Upper lobe of left lung (tissue), 6 donors: ENCODE data around the gene PCBP3. TPM values are rescaled to one million over a fixed set of nuclear protein-coding genes. Genes with fewer than 3 reads are reported as not detected.

Experiments
- ATAC-seq, 2 donors: fragments of 200-7000 bp; cut with Tn5 transposase; one replicate each; pipeline ENCODE4 v1.9.1; 2022; ENCODE audit warnings: mild to moderate bottlenecking in 2 of 2, moderate library complexity in 2 of 2; ENCODE audit not compliant: low FRiP score in 2 of 2
- DNase-seq, 2 donors: peaks; one replicate each; pipeline ENCODE4 v3.0.0-alpha.2; 2019 to 2020
- H3K27ac ChIP-seq, 4 donors: fragments of 200-600 bp; sonication (generic); one replicate each; pipeline ENCODE4 v1.5.1; 2016 to 2019
- H3K27me3 ChIP-seq, 4 donors: fragments of 200-600 bp; sonication (generic); one replicate each; pipeline ENCODE4 v1.5.1; 2017 to 2019
- H3K36me3 ChIP-seq, 4 donors: fragments of 200-600 bp; sonication (generic); one replicate each; pipeline ENCODE4 v1.5.1; 2016 to 2019
- H3K4me1 ChIP-seq, 4 donors: fragments of 200-600 bp; sonication (generic); one replicate each; pipeline ENCODE4 v1.5.1; 2018 to 2019
- H3K4me3 ChIP-seq, 4 donors: fragments of 200-600 bp; sonication (generic); one replicate each; pipeline ENCODE4 v1.5.1; 2017 to 2019; ENCODE audit warnings: mild to moderate bottlenecking in 2 of 4, moderate library complexity in 1 of 4
- H3K9me3 ChIP-seq, 4 donors: fragments of 200-600 bp; sonication (generic); one replicate each; pipeline ENCODE4 v1.5.1; 2018 to 2019
- CTCF ChIP-seq, 6 experiments: fragments of 450-650 bp in 4 of 6; fragments of 200-600 bp in 2 of 6; sonication (generic) in 2 of 6; IDR thresholded peaks; one replicate each; pipeline ENCODE4 v1.5.1; 2016 to 2019; ENCODE audit warnings: antibody characterized with exemption in 6 of 6
- EP300 ChIP-seq, 4 donors: sonication (generic); formaldehyde crosslinking; IDR thresholded peaks; one replicate each; pipeline ENCODE4 v1.5.1; 2017; ENCODE audit warnings: antibody characterized with exemption in 4 of 4, control low read depth in 2 of 4
- POLR2A ChIP-seq, 4 donors: fragments of 450-650 bp; IDR thresholded peaks; one replicate each; pipeline ENCODE4 v1.5.1; 2016 to 2017; ENCODE audit warnings: antibody characterized with exemption in 4 of 4, mild to moderate bottlenecking in 2 of 4
- POLR2AphosphoS5 ChIP-seq, 2 donors: sonication (generic); formaldehyde crosslinking; IDR thresholded peaks; one replicate each; pipeline ENCODE4 v1.5.1; 2017; ENCODE audit warnings: antibody characterized with exemption in 2 of 2
- WGBS, 2 donors: methylation state at CpG; one replicate each; pipeline ENCODE4 v1.1.5; 2017 to 2018; 5-methylcytosine and 5-hydroxymethylcytosine counted together
- total RNA-seq, 6 donors: library from RNA; depleted of rRNA in 4 of 6; stranded (reverse); fragments of >200 nt in 4 of 6; gene quantifications; one replicate each; pipeline versions ENCODE4 v1.1.0 to v1.2.1, GENCODE V29; 2016 to 2021
- donor health status: DM: no; HTN: no; CAD: no; lungs with moderate emphysema.
- donor health status: DM: no; HTN: yes; CAD: no; lungs with severe emphysema.

The PCBP3 gene
- total RNA-seq, 6 donors from 2014 or later: 0.78 to 10.5 (median 3.3) TPM

GRCh38 chr21:45937721-45938452 lies 294.4 kb downstream of the PCBP3 start:
- Histone ChIP-seq H3K27me3 (no peaks in the 10 kb centered on the region), H3K36me3 (no peaks in the 10 kb centered on the region), H3K4me1 (no peaks in the 10 kb centered on the region), H3K9me3 (peaks cover 0 to 13% (median 7%) of the 10 kb centered on the region in 4 donors), H3K4me3 (no peak overlapping the region), H3K27ac (no peak overlapping the region)
- no peak for DNase-seq
- no peak for ATAC-seq
- no peak for TF ChIP-seq EP300 (IDR thresholded peaks at IDR 0.05)
- TF ChIP-seq CTCF (IDR thresholded peaks at IDR 0.05): no peak
- no peak for TF ChIP-seq POLR2A (IDR thresholded peaks at IDR 0.05)
- no peak for TF ChIP-seq POLR2AphosphoS5 (IDR thresholded peaks at IDR 0.05)
- 90 to 92% methylated on average over 16 to 17 of the region's 17 CpGs for WGBS, 2 donors

DNA sequence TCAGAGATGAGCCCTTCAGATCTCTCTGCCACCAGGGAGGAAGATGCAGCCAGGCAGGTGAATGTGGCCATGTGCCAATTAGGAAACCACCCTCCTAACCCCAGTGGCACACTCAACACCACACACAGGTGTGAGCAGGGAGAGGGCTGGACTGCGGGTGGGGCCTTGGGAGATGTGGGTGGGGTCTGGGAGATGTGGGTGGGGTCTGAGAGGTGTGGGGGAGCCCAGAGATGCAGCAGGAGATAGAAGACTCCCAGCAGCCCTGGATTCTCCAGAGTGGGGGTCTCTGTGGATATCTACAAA lies 294.9 kb downstream of the PCBP3 start:
- no peak overlapping the region for H3K4me3 ChIP-seq
- no peaks in the 10 kb centered on the region for H3K4me1 ChIP-seq
- DNase-seq: no peak
- H3K36me3 ChIP-seq: no peaks in the 10 kb centered on the region
- peaks cover 0 to 13% (median 7%) of the 10 kb centered on the region in 4 donors for H3K9me3 ChIP-seq
- no peak for ATAC-seq
- H3K27ac ChIP-seq: no peak overlapping the region
- TF ChIP-seq POLR2A (IDR thresholded peaks at IDR 0.05): no peak
- no peak for TF ChIP-seq EP300 (IDR thresholded peaks at IDR 0.05)
- no peak for TF ChIP-seq CTCF (IDR thresholded peaks at IDR 0.05)
- no peak for TF ChIP-seq POLR2AphosphoS5 (IDR thresholded peaks at IDR 0.05)
- H3K27me3 ChIP-seq: no peaks in the 10 kb centered on the region
- 84 to 100% methylated on average over 1 of the region's 1 CpG for WGBS, 2 donors

- ATAC-seq (no peak), DNase-seq (peak in 1 of 2 donors; percentile 79)
- WGBS, 2 donors: 90 to 96% methylated on average over 9 to 17 of the region's 17 CpGs
- no peaks in the 10 kb centered on the region for H3K36me3 ChIP-seq
- peaks cover 0 to 13% (median 7%) of the 10 kb centered on the region in 4 donors for H3K9me3 ChIP-seq
- TF ChIP-seq EP300 (IDR thresholded peaks at IDR 0.05) (no peak), POLR2A (IDR thresholded peaks at IDR 0.05) (no peak), POLR2AphosphoS5 (IDR thresholded peaks at IDR 0.05) (no peak), CTCF (IDR thresholded peaks at IDR 0.05) (no peak)
- no peaks in the 10 kb centered on the region for H3K27me3 ChIP-seq
- H3K27ac ChIP-seq: no peak overlapping the region
- no peaks in the 10 kb centered on the region for H3K4me1 ChIP-seq
- H3K4me3 ChIP-seq: no peak overlapping the region
Measured at GRCh38 chr21:45938811-45939520, 295.4 kb downstream of the PCBP3 start.

GRCh38 chr21:45939521-45940045 lies 296.1 kb downstream of the PCBP3 start:
- H3K27me3 ChIP-seq: no peaks in the 10 kb centered on the region
- TF ChIP-seq POLR2AphosphoS5 (IDR thresholded peaks at IDR 0.05) (no peak), EP300 (IDR thresholded peaks at IDR 0.05) (no peak), POLR2A (IDR thresholded peaks at IDR 0.05) (no peak), CTCF (IDR thresholded peaks at IDR 0.05) (no peak)
- H3K27ac ChIP-seq: no peak overlapping the region
- DNase-seq: no peak
- H3K4me1 ChIP-seq: no peaks in the 10 kb centered on the region
- WGBS, 2 donors: 85 to 90% methylated on average over 5 to 10 of the region's 15 CpGs
- H3K36me3 ChIP-seq: no peaks in the 10 kb centered on the region
- ATAC-seq: no peak
- no peak overlapping the region for H3K4me3 ChIP-seq
- H3K9me3 ChIP-seq: peaks cover 0 to 13% (median 7%) of the 10 kb centered on the region in 4 donors
